K562 (cell line): Measurements from ENCODE around the gene RGS7. TPM values are rescaled to one million over a fixed set of nuclear protein-coding genes. Genes with fewer than 3 reads are reported as not detected.

Experiments used
- ATAC-seq: fragments of 200-7000 bp; cut with Tn5 transposase; 3 replicates; pipeline ENCODE4 v1.9.1; 2020; ENCODE audit warnings: moderate library complexity
- BruUV-seq: library from RNA; stranded (reverse); fragments of 400-500 nt; replicated peaks from 2 replicates; lab custom pipeline; 2021; lab: Mats Ljungman, UMichigan
- CTCF ChIA-PET: fragments of 300-600 bp; formaldehyde crosslinking; extraction: SDS; loops from one replicate; lab custom pipeline; 2021; ENCODE audit warnings: low intra/inter-chr PET ratio; lab: Yijun Ruan, JAX
- POLR2A ChIA-PET: fragments of 300-600, 350-650 bp; sonication (Branson Sonifier 250); formaldehyde crosslinking; extraction: SDS; loops from one replicate; lab custom pipeline; 2021; ENCODE audit warnings: antibody characterized with exemption, inconsistent platforms; lab: Yijun Ruan, JAX
- DNase-seq, 4 experiments: peaks; one replicate each; pipeline versions ENCODE4 v3.0.0 to v3.0.0-alpha.2; 2011 to 2018; ENCODE audit warnings: low spot score in 3 of 4, mixed read lengths in 3 of 4; ENCODE audit errors: extremely low read depth in 1 of 4
- FAIRE-seq: peaks from 2 replicates; lab custom pipeline; 2011; peaks lifted over from hg19 to GRCh38; lab: Jason Lieb, UNC
- H2AFZ ChIP-seq: 2 replicates; pipeline ENCODE4 v1.6.0; 2011; ENCODE audit warnings: low read depth, low read length, control low read depth, inconsistent platforms
- H3K27ac ChIP-seq: fragments of 200-600 bp; 3 replicates; pipeline ENCODE4 v1.8.0; 2011; ENCODE audit warnings: low read depth, mild to moderate bottlenecking, control low read depth, inconsistent platforms, low read length, moderate library complexity, mixed read lengths; ENCODE audit errors: extremely low read depth
- H3K27me3 ChIP-seq, 2 experiments: fragments of 300-600 bp in 1 of 2; 2 replicates in 1 of 2; 3 replicates in 1 of 2; pipeline versions ENCODE4 v1.6.0 to v1.8.0; 2011; ENCODE audit warnings: inconsistent platforms in 2 of 2, low read length in 2 of 2, mild to moderate bottlenecking in 1 of 2, mixed read lengths in 1 of 2, moderate library complexity in 1 of 2; ENCODE audit not compliant: control insufficient read depth in 2 of 2, insufficient read depth in 2 of 2
- H3K36me3 ChIP-seq: fragments of 300-600 bp; 3 replicates; pipeline ENCODE4 v1.8.0; 2011; ENCODE audit warnings: mild to moderate bottlenecking, low read length, inconsistent platforms; ENCODE audit not compliant: control insufficient read depth, insufficient read depth
- H3K4me1 ChIP-seq, 2 experiments: fragments of 200-600 bp in 1 of 2; replicated peaks in 1 of 2; 2 replicates in 1 of 2; 3 replicates in 1 of 2; pipeline versions ENCODE4 v1.5.1 to v1.8.0; 2011; ENCODE audit warnings: inconsistent platforms in 2 of 2, low read length in 2 of 2, mild to moderate bottlenecking in 1 of 2, mixed read lengths in 1 of 2, moderate library complexity in 1 of 2; ENCODE audit not compliant: control insufficient read depth in 2 of 2, insufficient read depth in 2 of 2
- H3K4me2 ChIP-seq: 2 replicates; pipeline ENCODE4 v1.6.1; 2011; ENCODE audit warnings: low read length, control low read depth, inconsistent platforms, mixed read lengths; ENCODE audit not compliant: insufficient read depth
- H3K4me3 ChIP-seq: fragments of 200-600 bp; sonication (generic), shearing (Covaris generic); 2 replicates; pipeline ENCODE4 v1.5.1; 2016; ENCODE audit warnings: control low read depth, inconsistent platforms
- H3K79me2 ChIP-seq: fragments of 200-600 bp; 3 replicates; pipeline ENCODE4 v1.8.0; 2011; ENCODE audit warnings: low read length, inconsistent platforms; ENCODE audit not compliant: control insufficient read depth, insufficient read depth
- H3K9ac ChIP-seq, 2 experiments: 2 replicates each; pipeline versions ENCODE4 v1.6.0 to v1.6.1; 2011; ENCODE audit warnings: low read depth in 2 of 2, low read length in 2 of 2, control low read depth in 1 of 2, inconsistent platforms in 1 of 2, mild to moderate bottlenecking in 1 of 2, mixed read lengths in 1 of 2; ENCODE audit not compliant: insufficient read depth in 1 of 2
- H3K9me1 ChIP-seq: one replicate; pipeline ENCODE4 v1.6.0; 2011; ENCODE audit warnings: inconsistent platforms, mild to moderate bottlenecking, low read length, moderate library complexity; ENCODE audit not compliant: control insufficient read depth, insufficient read depth
- H3K9me3 ChIP-seq: replicated peaks from 2 replicates; pipeline ENCODE4 v1.5.1; 2011; ENCODE audit warnings: low read depth, low read length, inconsistent platforms; ENCODE audit not compliant: control insufficient read depth, insufficient read depth
- H4K20me1 ChIP-seq: replicated peaks from 2 replicates; pipeline ENCODE4 v1.6.1; 2011; ENCODE audit warnings: low read length, inconsistent platforms, mixed read lengths; ENCODE audit not compliant: control insufficient read depth, insufficient read depth
- POLR2B ChIP-seq: fragments of 450-650 bp; IDR thresholded peaks from 2 replicates; pipeline ENCODE4 v1.6.1; 2018; ENCODE audit warnings: low read depth; ENCODE audit not compliant: partially characterized antibody
- SNRNP70 ChIP-seq: fragments of 200-400 bp; formaldehyde crosslinking; optimal IDR thresholded peaks from 2 replicates; pipeline ENCODE3; 2017; ENCODE audit warnings: low read depth, low read length
- ZC3H8 ChIP-seq: fragments of 450-650 bp; IDR thresholded peaks from 2 replicates; pipeline ENCODE4 v1.6.1; 2017
- WGBS: fragments of 100-300 bp; shearing (Covaris generic); methylation state at CpG from one replicate; pipeline ENCODE4 v1.1.6; 2016; ENCODE audit warnings: low coverage, mixed read lengths; ENCODE audit not compliant: insufficient coverage; ENCODE audit errors: missing lambda C conversion rate; 5-methylcytosine and 5-hydroxymethylcytosine counted together
- in situ Hi-C: fragments of 300-500 bp; cut with MboI; formaldehyde crosslinking; loops from 4 replicates; pipeline ENCODE4 v1.15.0; 2018; ENCODE audit warnings: inconsistent platforms, mixed read lengths
- intact Hi-C: fragments of 100-400 bp; cut with micrococcal nuclease; formaldehyde crosslinking; loops from 2 replicates; pipeline ENCODE4 v1.14.2; 2022
- polyA plus RNA-seq, 8 experiments: library from polyadenylated mRNA; depleted of rRNA in 4 of 8; stranded (reverse) in 5 of 8; unstranded in 3 of 8; fragments of >200 nt; fragmentation: Nextera tagmentation in 2 of 8; fragmentation: Illumina TruSeq in 1 of 8; extraction: Ambion mirVana in 2 of 8; extraction: Trizol in 1 of 8; gene quantifications; 2 replicates each; pipeline versions ENCODE4 v1.2.1 to v1.2.3, GENCODE V29; 2011 to 2014; ENCODE audit warnings: inconsistent platforms in 1 of 8, missing spikeins in 1 of 8
- total RNA-seq, 7 experiments: library from RNA; depleted of rRNA in 6 of 7; stranded (reverse); fragments of >200 nt in 6 of 7; fragmentation: Illumina TruSeq in 2 of 7; extraction: Trizol in 2 of 7; gene quantifications; 2 replicates each; pipeline versions ENCODE4 v1.2.1 to v1.2.3, GENCODE V29; 2011 to 2021; ENCODE audit warnings: low replicate concordance in 1 of 7
- TF ChIP-seq, protein P1 (sequence below): sonication (generic); IDR thresholded peaks from 2 replicates; pipeline ENCODE4 v1.6.1; 2016
- TF ChIP-seq, protein P2 (sequence below), 2 experiments: fragments of 450-650 bp; IDR thresholded peaks; 2 replicates each; pipeline ENCODE4 v1.6.1; 2016

RGS7 gene
- total and polyA plus RNA-seq, 9 of the 15 experiments (the other 6 are each of a cell fraction or from before 2014, with no cell fraction given) = not detected

DNA sequence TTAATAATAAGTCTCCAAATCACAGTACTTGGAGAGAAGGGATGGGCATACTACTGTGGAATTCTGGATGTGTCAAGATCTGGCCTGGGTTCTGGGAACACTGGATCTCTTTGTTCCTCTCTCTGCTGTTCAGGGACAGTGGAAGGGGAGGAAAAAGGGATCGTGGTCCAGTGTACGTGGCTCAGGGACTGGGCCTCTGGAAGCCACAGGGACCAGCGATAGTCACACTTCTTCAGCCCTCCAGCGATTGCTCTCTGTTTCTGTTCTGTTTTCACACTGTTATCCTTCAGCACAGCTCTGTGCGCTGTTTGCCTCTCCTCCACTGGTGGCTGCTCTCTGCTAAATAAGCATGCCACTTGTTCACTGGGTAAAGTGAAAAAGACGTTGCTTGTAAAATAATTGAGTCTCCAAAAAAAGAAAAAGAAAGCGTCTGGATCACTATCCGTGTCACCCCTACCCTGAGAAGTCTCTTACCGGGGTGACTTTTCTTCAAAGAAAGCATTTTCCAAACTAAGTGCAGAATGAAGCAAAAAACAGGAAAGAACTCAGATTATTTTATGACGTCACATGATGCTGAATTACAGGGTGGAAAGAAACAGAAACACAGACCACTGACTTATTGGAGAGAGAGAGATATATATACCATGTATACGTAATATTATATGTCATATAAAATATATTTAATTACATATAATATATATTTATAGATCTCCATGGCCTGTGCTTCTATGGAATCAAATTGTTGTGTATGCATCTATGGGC lies 279.4 kb downstream of the RGS7 start:
- ATAC-seq (no peak), FAIRE-seq (no peak), DNase-seq (no peak)
- Histone ChIP-seq H3K4me3 (no peak overlapping the region), H3K4me1 (no peaks in the 10 kb centered on the region), H3K9me1 (no peaks in the 10 kb centered on the region), H3K36me3 (no peaks in the 10 kb centered on the region), H4K20me1 (no peaks in the 10 kb centered on the region), H3K9me3 (0 out of 2 replicates have a peak, but pooled peaks cover 2% of the 10 kb centered on the region), H3K4me2 (no peak overlapping the region), H3K27me3 (no peaks in the 10 kb centered on the region), H3K79me2 (no peaks in the 10 kb centered on the region), H3K9ac (no peak overlapping the region), H2AFZ (no peak overlapping the region), H3K27ac (no peak overlapping the region)
- intact Hi-C loops (no loop called here), in situ Hi-C loops (no loop called here)
- BruUV-seq = no TSS peak
- TF ChIP-seq SNRNP70 (no peak), POLR2B (no peak), ZC3H8 (no peak)
- TF ChIP-seq, protein P1, sequence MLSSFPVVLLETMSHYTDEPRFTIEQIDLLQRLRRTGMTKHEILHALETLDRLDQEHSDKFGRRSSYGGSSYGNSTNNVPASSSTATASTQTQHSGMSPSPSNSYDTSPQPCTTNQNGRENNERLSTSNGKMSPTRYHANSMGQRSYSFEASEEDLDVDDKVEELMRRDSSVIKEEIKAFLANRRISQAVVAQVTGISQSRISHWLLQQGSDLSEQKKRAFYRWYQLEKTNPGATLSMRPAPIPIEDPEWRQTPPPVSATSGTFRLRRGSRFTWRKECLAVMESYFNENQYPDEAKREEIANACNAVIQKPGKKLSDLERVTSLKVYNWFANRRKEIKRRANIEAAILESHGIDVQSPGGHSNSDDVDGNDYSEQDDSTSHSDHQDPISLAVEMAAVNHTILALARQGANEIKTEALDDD = no peak
- 2% methylated on average over 11 of the region's 11 CpGs for WGBS
- ChIA-PET CTCF (no interaction called here), POLR2A (no interaction called here)

DNA sequence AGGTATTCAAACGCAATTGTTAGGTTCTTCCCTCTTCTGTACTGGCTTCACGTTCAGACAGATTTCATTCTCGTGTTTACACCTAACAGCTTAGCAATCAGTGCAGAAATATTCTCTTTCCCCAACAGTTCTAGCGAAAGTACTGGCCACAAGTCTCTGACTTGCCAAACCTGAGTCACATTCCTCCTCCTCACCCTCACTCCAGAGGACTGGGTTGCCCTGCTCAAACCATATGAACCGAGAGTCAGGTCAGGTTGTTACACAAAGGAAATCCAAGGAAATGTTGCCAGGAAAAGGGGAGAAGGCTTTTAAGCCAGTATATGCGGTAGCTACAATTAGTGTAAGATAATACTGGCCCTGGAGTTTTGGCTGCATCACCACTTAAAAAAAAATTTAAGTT lies 282.5 kb downstream of the RGS7 start:
- intact Hi-C loops = no loop called here
- Histone ChIP-seq H3K4me2 (no peak overlapping the region), H3K4me3 (no peak overlapping the region), H3K27me3 (no peaks in the 10 kb centered on the region), H4K20me1 (no peaks in the 10 kb centered on the region), H3K9ac (no peak overlapping the region), H3K4me1 (no peaks in the 10 kb centered on the region), H3K36me3 (no peaks in the 10 kb centered on the region), H2AFZ (no peak overlapping the region), H3K27ac (no peak overlapping the region), H3K79me2 (no peaks in the 10 kb centered on the region), H3K9me1 (no peaks in the 10 kb centered on the region), H3K9me3 (peaks cover 2% of the 10 kb centered on the region; the same call in 1 of the 2 replicates)
- CTCF ChIA-PET = no interaction called here
- in situ Hi-C loops = no loop called here
- DNase-seq = no peak
- ATAC-seq = no peak
- FAIRE-seq = no peak
- no TSS peak for BruUV-seq
- POLR2A ChIA-PET = no interaction called here
- 0% methylated on average over 6 of the region's 6 CpGs for WGBS
- TF ChIP-seq, protein P2, sequence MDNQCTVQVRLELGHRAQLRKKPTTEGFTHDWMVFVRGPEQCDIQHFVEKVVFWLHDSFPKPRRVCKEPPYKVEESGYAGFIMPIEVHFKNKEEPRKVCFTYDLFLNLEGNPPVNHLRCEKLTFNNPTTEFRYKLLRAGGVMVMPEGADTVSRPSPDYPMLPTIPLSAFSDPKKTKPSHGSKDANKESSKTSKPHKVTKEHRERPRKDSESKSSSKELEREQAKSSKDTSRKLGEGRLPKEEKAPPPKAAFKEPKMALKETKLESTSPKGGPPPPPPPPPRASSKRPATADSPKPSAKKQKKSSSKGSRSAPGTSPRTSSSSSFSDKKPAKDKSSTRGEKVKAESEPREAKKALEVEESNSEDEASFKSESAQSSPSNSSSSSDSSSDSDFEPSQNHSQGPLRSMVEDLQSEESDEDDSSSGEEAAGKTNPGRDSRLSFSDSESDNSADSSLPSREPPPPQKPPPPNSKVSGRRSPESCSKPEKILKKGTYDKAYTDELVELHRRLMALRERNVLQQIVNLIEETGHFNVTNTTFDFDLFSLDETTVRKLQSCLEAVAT (IDR thresholded peaks at IDR 0.05) = no peak
